DND-41 (cell line): ENCODE data around the gene AFF3.

ENCODE experiments used
- CTCF ChIP-seq: IDR thresholded peaks from 2 replicates; pipeline ENCODE4 v1.5.1; 2012; ENCODE audit warnings: borderline replicate concordance, low read length, moderate library complexity, mild to moderate bottlenecking; ENCODE audit not compliant: poor library complexity, severe bottlenecking; ENCODE audit errors: extremely low read depth
- EZH2 ChIP-seq: IDR thresholded peaks from 3 replicates; pipeline ENCODE4 v1.6.1; 2012; ENCODE audit warnings: borderline replicate concordance, low read depth, mild to moderate bottlenecking, moderate library complexity, low read length, inconsistent platforms; ENCODE audit not compliant: severe bottlenecking

- no peak for TF ChIP-seq CTCF
- no peak for TF ChIP-seq EZH2
These were observed 66.9 kb downstream of the AFF3 start for GRCh38 chr2:100075532-100075931.
